Thyroid gland (tissue), 4 donors: ENCODE results near the gene ANKRD17. TPM values are rescaled to one million over a fixed set of nuclear protein-coding genes. Genes with fewer than 3 reads are reported as not detected.

ENCODE experiments used
- DNase-seq, 2 donors: peaks; one replicate each; pipeline ENCODE4 v3.0.0-alpha.2; 2019
- H3K27ac ChIP-seq, 3 donors: fragments of 200-600 bp; sonication (generic); 1 replicate in 2 of 3; 2 replicates in 1 of 3; pipeline ENCODE4 v1.5.1; 2016 to 2019; ENCODE audit warnings: mild to moderate bottlenecking in 1 of 3, moderate library complexity in 1 of 3
- H3K27me3 ChIP-seq: fragments of 200-600 bp; sonication (generic); one replicate; pipeline ENCODE4 v1.5.1; 2019
- H3K36me3 ChIP-seq, 2 donors: fragments of 200-600 bp; sonication (generic); one replicate each; pipeline ENCODE4 v1.5.1; 2016 to 2019
- H3K4me1 ChIP-seq, 2 donors: fragments of 200-600 bp; sonication (generic); one replicate each; pipeline ENCODE4 v1.5.1; 2017 to 2019
- H3K4me3 ChIP-seq, 3 donors: fragments of 200-600 bp; sonication (generic); replicated peaks in 1 of 3; 1 replicate in 2 of 3; 2 replicates in 1 of 3; pipeline ENCODE4 v1.5.1; 2016; ENCODE audit warnings: mild to moderate bottlenecking in 1 of 3
- H3K9me3 ChIP-seq: fragments of 200-600 bp; sonication (generic); one replicate; pipeline ENCODE4 v1.5.1; 2017
- CTCF ChIP-seq, 6 experiments: fragments of 200-600 bp in 3 of 6; fragments of 450-650 bp in 3 of 6; sonication (generic) in 3 of 6; IDR thresholded peaks; one replicate each; pipeline ENCODE4 v1.5.1; 2016 to 2019; ENCODE audit warnings: antibody characterized with exemption in 6 of 6, mild to moderate bottlenecking in 2 of 6, inconsistent platforms in 1 of 6, moderate library complexity in 1 of 6
- POLR2A ChIP-seq, 2 donors: fragments of 450-650 bp; IDR thresholded peaks; one replicate each; pipeline ENCODE4 v1.6.1; 2017; ENCODE audit warnings: antibody characterized with exemption in 2 of 2, mild to moderate bottlenecking in 2 of 2, moderate library complexity in 1 of 2
- WGBS, 2 donors: methylation state at CpG; one replicate each; pipeline ENCODE4 v1.1.5; 2017; 5-methylcytosine and 5-hydroxymethylcytosine counted together
- intact Hi-C: fragments of 100-400 bp; cut with DNase I; formaldehyde crosslinking; loops from one replicate; pipeline ENCODE4 v1.15.1; 2023
- total RNA-seq, 4 donors: library from RNA; depleted of rRNA; stranded (reverse); fragments of >200 nt; gene quantifications; one replicate each; pipeline ENCODE4 v1.2.3, GENCODE V29; 2016

The ANKRD17 gene
- total RNA-seq, 4 donors from 2014 or later: 46.8 to 74.6 (median 64.2) TPM

DNA sequence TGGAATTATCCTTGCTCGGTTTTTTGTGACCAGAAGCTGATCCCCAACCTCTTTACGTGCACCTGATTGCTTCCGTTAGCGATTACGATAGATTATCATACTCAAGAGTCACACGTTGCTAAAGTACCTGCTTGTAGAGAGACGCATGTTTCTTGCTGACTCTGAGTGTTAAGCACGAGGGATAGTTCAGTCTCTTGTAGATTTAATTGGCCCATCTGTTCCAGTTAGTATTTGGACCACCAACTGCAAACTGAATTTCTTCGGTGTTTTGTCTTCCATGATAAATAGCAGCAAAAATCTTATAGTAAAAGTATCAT, 188.6 kb downstream of the ANKRD17 start:
- Histone ChIP-seq H3K27ac (peak overlapping the region; percentile 32 to 96 (median 79)), H3K27me3 (no peaks in the 10 kb centered on the region), H3K9me3 (no peaks in the 10 kb centered on the region), H3K4me3 (peak overlapping the region in 2 of 3 donors; percentile 4 to 91), H3K4me1 (peaks cover 0 to 6% of the 10 kb centered on the region in 2 donors), H3K36me3 (peaks cover 0 to 2% of the 10 kb centered on the region in 2 donors)
- no peak for TF ChIP-seq POLR2A (IDR thresholded peaks at IDR 0.05)
- TF ChIP-seq CTCF (IDR thresholded peaks at IDR 0.05): no peak
- intact Hi-C loops: no loop called here
- 7% methylated on average over 9 of the region's 9 CpGs for WGBS, 2 donors
- no peak for DNase-seq

DNA sequence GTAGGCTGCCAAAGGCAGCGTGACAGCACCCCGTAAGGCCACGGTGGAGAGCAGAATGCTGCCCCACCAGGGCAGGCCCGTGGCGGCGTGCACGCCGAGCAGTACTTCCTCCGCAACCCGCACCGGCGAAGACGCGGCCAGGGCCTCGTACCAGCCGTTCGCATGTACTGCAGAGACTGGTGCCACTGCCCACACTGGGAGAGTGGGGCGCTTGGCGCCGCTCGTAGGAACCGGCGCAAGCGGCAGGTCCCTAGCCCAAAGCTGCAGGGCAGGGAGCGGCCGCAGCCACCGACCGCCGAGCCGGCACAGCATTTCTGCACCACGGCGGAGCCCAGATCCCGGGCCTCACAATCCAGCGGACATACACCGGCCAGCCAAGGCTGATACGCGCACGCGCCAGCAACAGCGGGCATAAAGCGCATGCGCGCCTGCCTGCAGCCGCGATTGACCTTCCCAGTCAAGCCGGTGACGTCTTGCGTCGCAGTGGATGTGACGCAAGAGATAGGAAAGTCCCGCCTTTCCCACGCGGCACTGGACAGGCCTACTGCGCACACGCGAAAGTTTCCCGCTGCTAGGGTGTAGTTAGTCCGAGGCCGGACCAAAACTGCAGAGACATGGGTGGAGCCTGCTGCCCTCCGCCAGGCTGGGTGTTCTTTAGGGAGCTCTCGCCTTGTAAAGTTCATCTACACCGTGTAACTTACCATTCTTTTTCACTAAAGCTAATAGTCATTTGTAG, 189.1 kb downstream of the ANKRD17 start, which contains the start of gene COX18:
COX18 (minus strand) TSS at position 379 of the 736 bp plus-strand sequence; CDS start at position 312, 67 bp downstream.
- peak within 1 kb of the TSS; percentile 35 to 91 (median 91) for H3K4me3 ChIP-seq
- H3K27me3 ChIP-seq: no peaks in the 10 kb centered on the region
- WGBS, 2 donors: 0% methylated on average over 47 to 48 of the region's 62 CpGs
- H3K27ac ChIP-seq: peak within 1 kb of the TSS; percentile 46 to 96 (median 89)
- intact Hi-C loops: loop anchor here (5.0 kb wide), 1 partner anchor 188 kb away; the partner anchor contains the start of gene ANKRD17
- TF ChIP-seq CTCF (IDR thresholded peaks at IDR 0.05) (peak in 1 of 6 experiments; percentile 14), POLR2A (IDR thresholded peaks at IDR 0.05) (peak; percentile 40 to 95)
- H3K36me3 ChIP-seq: no peaks in the 10 kb centered on the region
- H3K9me3 ChIP-seq: no peaks in the 10 kb centered on the region
- peak; percentile 98 to 99 for DNase-seq
- H3K4me1 ChIP-seq: peaks cover 0 to 6% of the 10 kb centered on the region in 2 donors

DNA sequence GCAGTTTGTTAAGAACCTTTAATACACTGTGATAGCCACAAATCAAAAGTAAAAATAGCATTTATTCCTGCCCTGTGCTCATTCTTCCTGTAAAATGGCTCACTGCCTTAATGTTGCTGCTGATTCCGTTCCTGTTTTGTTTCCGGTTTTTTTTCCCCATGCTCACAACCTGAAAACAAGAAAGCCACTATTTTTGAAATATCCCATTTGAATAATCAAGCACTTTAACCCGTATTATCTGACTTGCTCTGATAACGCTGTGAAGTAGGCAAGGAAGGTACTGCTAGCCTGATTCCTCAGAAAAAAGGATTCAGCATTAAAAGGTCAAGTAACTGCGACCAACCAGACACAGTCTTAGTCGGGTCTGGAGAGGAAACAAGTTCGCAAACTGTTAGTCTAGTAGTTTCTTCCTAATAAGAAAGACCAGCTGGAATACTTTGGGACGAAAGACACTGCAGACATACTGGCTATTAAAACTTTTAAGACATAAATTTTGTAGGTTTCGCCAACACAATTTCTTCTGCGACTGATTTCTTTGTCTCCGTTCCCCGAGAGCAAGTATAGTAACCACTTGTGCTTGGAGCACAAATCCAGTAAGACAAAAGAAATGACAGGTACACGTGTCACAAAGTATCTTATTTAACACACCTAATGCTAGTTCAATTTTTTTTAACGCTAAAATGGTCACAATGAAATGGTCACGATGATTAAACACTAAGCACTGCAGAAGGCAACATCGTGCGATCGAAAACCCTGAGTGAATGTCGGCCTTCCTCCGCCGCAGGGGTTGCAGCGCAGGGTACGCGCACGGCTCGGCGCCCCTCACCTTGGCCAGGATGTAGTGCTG, 189.9 kb downstream of the ANKRD17 start:
- intact Hi-C loops: loop anchor here (5.0 kb wide), 1 partner anchor 189 kb away; the partner anchor contains the start of gene ANKRD17
- no peak for DNase-seq
- H3K36me3 ChIP-seq: peaks cover 0 to 2% of the 10 kb centered on the region in 2 donors
- H3K27me3 ChIP-seq: no peaks in the 10 kb centered on the region
- TF ChIP-seq CTCF (IDR thresholded peaks at IDR 0.05) (no peak), POLR2A (IDR thresholded peaks at IDR 0.05) (peak in 1 of 2 donors; percentile 6)
- peak overlapping the region; percentile 35 to 91 (median 91) for H3K4me3 ChIP-seq
- peaks cover 0 to 6% of the 10 kb centered on the region in 2 donors for H3K4me1 ChIP-seq
- peak overlapping the region; percentile 46 to 96 (median 89) for H3K27ac ChIP-seq
- 1% methylated on average over 18 to 27 of the region's 27 CpGs for WGBS, 2 donors
- H3K9me3 ChIP-seq: no peaks in the 10 kb centered on the region

- no peak for DNase-seq
- Histone ChIP-seq H3K9me3 (no peaks in the 10 kb centered on the region), H3K4me3 (peak overlapping the region in 1 of 3 donors; percentile 91), H3K4me1 (peaks cover 0 to 6% of the 10 kb centered on the region in 2 donors), H3K27me3 (no peaks in the 10 kb centered on the region), H3K36me3 (peaks cover 0 to 2% of the 10 kb centered on the region in 2 donors), H3K27ac (peak overlapping the region in 2 of 3 donors; percentile 89 to 96)
- TF ChIP-seq POLR2A (IDR thresholded peaks at IDR 0.05): no peak
- no peak for TF ChIP-seq CTCF (IDR thresholded peaks at IDR 0.05)
- intact Hi-C loops: loop anchor here (5.0 kb wide), 1 partner anchor 189 kb away; the partner anchor contains the start of gene ANKRD17
- 72 to 79% methylated on average over 4 of the region's 4 CpGs for WGBS, 2 donors
These were observed 190.6 kb downstream of the ANKRD17 start for GRCh38 chr4:73067971-73068394.
